GM12873 (cell line): ENCODE data around the gene MPPED1.
A peak's percentile ranks its signal among the peaks of the same experiment; 100 is the strongest.

Experiments
- CTCF ChIP-seq: IDR thresholded peaks from 2 replicates; pipeline ENCODE4 v1.5.1; 2012; ENCODE audit warnings: low read depth, mild to moderate bottlenecking, moderate library complexity, low read length, control low read depth; ENCODE audit not compliant: insufficient read depth; ENCODE audit errors: missing control alignments

MPPED1 gene

GRCh38 chr22:43535336-43535735, 123.5 kb downstream of the MPPED1 start:
- no peak for TF ChIP-seq CTCF

- no peak for TF ChIP-seq CTCF
These were observed 123.9 kb downstream of the MPPED1 start for GRCh38 chr22:43535741-43536140.

- TF ChIP-seq CTCF = peak; percentile 42
These were observed 125.3 kb downstream of the MPPED1 start for GRCh38 chr22:43537019-43537585.

DNA sequence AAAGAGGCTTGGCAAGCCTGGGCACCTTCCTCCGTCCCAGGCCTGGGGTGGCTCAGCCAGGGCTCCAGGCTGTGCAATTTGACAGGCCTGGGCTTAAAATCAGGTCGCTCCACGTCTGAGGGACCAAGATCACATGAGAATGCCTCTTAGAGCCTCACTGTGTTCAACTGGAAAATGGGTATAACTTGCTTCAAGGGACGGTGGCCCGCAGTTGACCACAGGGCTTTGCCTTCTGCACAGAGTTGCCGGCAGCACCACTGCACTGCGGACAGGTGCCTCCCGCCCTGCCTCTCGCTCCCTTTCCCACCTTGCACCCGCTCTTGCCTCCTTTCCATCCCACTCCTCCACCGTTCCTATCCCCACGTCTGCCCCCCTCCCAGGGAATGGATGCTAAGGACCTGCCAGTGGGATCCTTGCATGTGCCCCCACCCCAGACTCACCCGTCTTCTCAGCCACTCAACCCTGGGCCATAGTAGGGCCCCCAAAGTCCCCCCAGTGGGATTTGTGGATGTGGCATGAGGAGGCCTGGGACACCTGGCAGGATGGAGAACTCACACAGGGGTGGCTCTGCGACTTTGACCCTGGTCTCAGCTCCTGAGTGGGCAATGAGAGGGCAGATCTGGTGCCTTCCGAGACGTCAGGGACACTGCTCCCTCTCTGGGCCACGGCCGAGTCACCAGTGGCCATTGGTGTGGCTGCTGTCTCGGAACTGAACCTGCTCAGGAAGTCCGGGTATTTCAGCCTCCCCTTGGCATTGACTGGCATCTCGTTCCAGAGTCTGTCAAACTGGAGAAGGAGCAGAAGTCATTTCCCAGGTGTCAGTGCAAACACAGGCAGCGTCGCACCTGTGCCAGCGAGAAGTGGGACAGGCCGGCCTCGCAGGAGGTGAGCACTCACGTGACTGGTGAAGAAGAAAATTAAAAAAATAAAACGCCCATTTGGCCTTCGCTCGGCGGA, 128.0 kb downstream of the MPPED1 start:
- TF ChIP-seq CTCF = no peak

GRCh38 chr22:43540529-43540923, 128.7 kb downstream of the MPPED1 start:
- TF ChIP-seq CTCF = no peak

GRCh38 chr22:43541022-43541421, 129.2 kb downstream of the MPPED1 start:
- TF ChIP-seq CTCF = no peak

GRCh38 chr22:43541462-43542407, 129.9 kb downstream of the MPPED1 start:
- no peak for TF ChIP-seq CTCF
